IMR-90 (cell line): Measurements from ENCODE around the gene FAM83C. TPM values are rescaled to one million over a fixed set of nuclear protein-coding genes. Genes with fewer than 3 reads are reported as not detected.

ENCODE experiments used
- ATAC-seq: fragments of 200-7000 bp; cut with Tn5 transposase; 2 replicates; pipeline ENCODE4 v1.9.1; 2020; ENCODE audit warnings: low read depth, mild to moderate bottlenecking, moderate library complexity
- BruUV-seq: library from RNA; stranded (reverse); fragments of 400-500 nt; replicated peaks from 2 replicates; lab custom pipeline; 2021; lab: Mats Ljungman, UMichigan
- CTCF ChIA-PET: fragments of 300-600 bp; formaldehyde crosslinking; extraction: SDS; loops from one replicate; lab custom pipeline; 2021; ENCODE audit warnings: antibody characterized with exemption; lab: Yijun Ruan, JAX
- POLR2A ChIA-PET: fragments of 300-600 bp; sonication (Branson Sonifier 250); formaldehyde crosslinking; loops from one replicate; lab custom pipeline; 2022; ENCODE audit warnings: antibody characterized with exemption; ENCODE audit not compliant: unreplicated experiment; lab: Charles Lee
- DNase-seq: peaks from one replicate; pipeline ENCODE4 v3.0.0; 2013
- H2AFZ ChIP-seq: replicated peaks from 2 replicates; pipeline ENCODE3; 2013; ENCODE audit warnings: low read length, mild to moderate bottlenecking; ENCODE audit not compliant: poor library complexity
- H2AK5ac ChIP-seq: 2 replicates; pipeline ENCODE4 v1.6.1; 2013; ENCODE audit warnings: low read depth, low read length, inconsistent platforms
- H2AK9ac ChIP-seq: replicated peaks from 2 replicates; pipeline ENCODE3; 2013; ENCODE audit warnings: mild to moderate bottlenecking, low read depth, low read length, moderate library complexity; ENCODE audit not compliant: poor library complexity
- H2BK120ac ChIP-seq: 2 replicates; pipeline ENCODE4 v1.6.1; 2013; ENCODE audit warnings: low read depth, low read length, inconsistent platforms
- H2BK15ac ChIP-seq: 3 replicates; pipeline ENCODE4 v1.6.1; 2013; ENCODE audit warnings: low read depth, low read length, inconsistent platforms
- H2BK20ac ChIP-seq: 2 replicates; pipeline ENCODE4 v1.6.1; 2013; ENCODE audit warnings: low read depth, mild to moderate bottlenecking, inconsistent platforms, low read length, moderate library complexity
- H2BK5ac ChIP-seq: 2 replicates; pipeline ENCODE4 v1.6.1; 2013; ENCODE audit warnings: mild to moderate bottlenecking, low read depth, low read length, inconsistent platforms; ENCODE audit not compliant: poor library complexity, severe bottlenecking
- H3K14ac ChIP-seq: replicated peaks from 2 replicates; pipeline ENCODE4 v1.6.1; 2013; ENCODE audit warnings: low read depth, low read length, inconsistent platforms
- H3K18ac ChIP-seq: 2 replicates; pipeline ENCODE4 v1.6.1; 2013; ENCODE audit warnings: low read depth, low read length, control low read depth
- H3K23ac ChIP-seq: 2 replicates; pipeline ENCODE4 v1.6.1; 2013; ENCODE audit warnings: low read depth, low read length, inconsistent platforms
- H3K27ac ChIP-seq: 2 replicates; pipeline ENCODE4 v1.5.1; 2013; ENCODE audit warnings: mild to moderate bottlenecking, control low read depth, low read length; ENCODE audit not compliant: insufficient read depth
- H3K27me3 ChIP-seq: 2 replicates; pipeline ENCODE4 v1.6.1; 2013; ENCODE audit warnings: low read length; ENCODE audit not compliant: control insufficient read depth, insufficient read depth
- H3K36me3 ChIP-seq: 2 replicates; pipeline ENCODE4 v1.6.1; 2013; ENCODE audit warnings: low read length, mixed read lengths; ENCODE audit not compliant: control insufficient read depth, insufficient read depth
- H3K4ac ChIP-seq: 2 replicates; pipeline ENCODE4 v1.6.1; 2013; ENCODE audit warnings: low read depth, low read length, inconsistent platforms
- H3K4me1 ChIP-seq: 2 replicates; pipeline ENCODE4 v1.6.1; 2013; ENCODE audit warnings: low read length, mixed read lengths; ENCODE audit not compliant: control insufficient read depth, insufficient read depth
- H3K4me2 ChIP-seq: 2 replicates; pipeline ENCODE4 v1.6.1; 2013; ENCODE audit warnings: low read depth, mild to moderate bottlenecking, control low read depth, low read length, moderate library complexity
- H3K4me3 ChIP-seq: 2 replicates; pipeline ENCODE4 v1.5.1; 2013; ENCODE audit warnings: low read depth, mild to moderate bottlenecking, control low read depth, low read length, moderate library complexity; ENCODE audit not compliant: insufficient read depth
- H3K56ac ChIP-seq: 2 replicates; pipeline ENCODE4 v1.6.1; 2013; ENCODE audit warnings: low read length, inconsistent platforms; ENCODE audit not compliant: insufficient read depth; ENCODE audit errors: extremely low read depth
- H3K79me1 ChIP-seq, 2 experiments: 2 replicates each; pipeline ENCODE4 v1.6.1; 2013; ENCODE audit warnings: low read length in 2 of 2, inconsistent platforms in 1 of 2, low read depth in 1 of 2
- H3K9ac ChIP-seq: 2 replicates; pipeline ENCODE4 v1.6.1; 2013; ENCODE audit warnings: low read depth, low read length, control low read depth
- H3K9me1 ChIP-seq: 2 replicates; pipeline ENCODE4 v1.6.1; 2013; ENCODE audit warnings: low read length, inconsistent platforms; ENCODE audit not compliant: insufficient read depth
- H3K9me3 ChIP-seq: 2 replicates; pipeline ENCODE4 v1.6.1; 2013; ENCODE audit warnings: low read length; ENCODE audit not compliant: control insufficient read depth, insufficient read depth
- H4K20me1 ChIP-seq: 2 replicates; pipeline ENCODE4 v1.6.1; 2013; ENCODE audit warnings: low read length, inconsistent platforms; ENCODE audit not compliant: insufficient read depth
- H4K5ac ChIP-seq: 2 replicates; pipeline ENCODE4 v1.6.1; 2013; ENCODE audit warnings: mild to moderate bottlenecking, low read depth, low read length, control low read depth
- H4K8ac ChIP-seq, 2 experiments: 2 replicates each; pipeline ENCODE4 v1.6.1; 2013; ENCODE audit warnings: low read depth in 2 of 2, low read length in 2 of 2, control low read depth in 1 of 2, inconsistent platforms in 1 of 2
- H4K91ac ChIP-seq: 2 replicates; pipeline ENCODE4 v1.6.1; 2013; ENCODE audit warnings: low read depth, low read length, inconsistent platforms; ENCODE audit not compliant: insufficient read depth
- POLR2A ChIP-seq: IDR thresholded peaks from 2 replicates; pipeline ENCODE4 v1.6.1; 2012; ENCODE audit warnings: mild to moderate bottlenecking, low read depth, low read length
- RCOR1 ChIP-seq: IDR thresholded peaks from 2 replicates; pipeline ENCODE4 v1.6.1; 2012; ENCODE audit warnings: mild to moderate bottlenecking, low read length, improper control_type of control experiment; ENCODE audit not compliant: insufficient replicate concordance
- USF2 ChIP-seq: fragments of 150-350 bp; IDR thresholded peaks from 2 replicates; pipeline ENCODE4 v1.6.1; 2017; ENCODE audit warnings: mild to moderate bottlenecking, antibody characterized with exemption, low read length, low read depth
- WGBS, 2 experiments: methylation state at CpG; one replicate each; pipeline versions ENCODE4 v1.1.5 to v1.1.7; 2013; ENCODE audit warnings: missing lambda C conversion rate in 2 of 2; ENCODE audit not compliant: insufficient read length in 1 of 2; ENCODE audit errors: extremely low coverage in 2 of 2; 5-methylcytosine and 5-hydroxymethylcytosine counted together
- dilution Hi-C: fragments of 300-500 bp; cut with HindIII; formaldehyde crosslinking; loops from one replicate; pipeline ENCODE4 v1.14.3; 2018; ENCODE audit warnings: low sequenced_read_pairs; ENCODE audit not compliant: unreplicated experiment
- in situ Hi-C: fragments of 300-500 bp; cut with MboI; formaldehyde crosslinking; loops from 3 replicates; pipeline ENCODE4 v1.14.3; 2019; ENCODE audit warnings: low sequenced_read_pairs, inconsistent platforms, mixed read lengths
- intact Hi-C: fragments of 100-400 bp; cut with micrococcal nuclease; formaldehyde crosslinking; loops from 2 replicates; pipeline ENCODE4 v1.10.0; 2022
- polyA plus RNA-seq, 3 experiments: library from polyadenylated mRNA; depleted of rRNA; stranded (reverse); fragments of >200 nt; gene quantifications; 2 replicates each; pipeline ENCODE4 v1.2.3, GENCODE V29; 2012; ENCODE audit warnings: low replicate concordance in 1 of 3
- total RNA-seq: library from RNA; depleted of rRNA; stranded (reverse); fragments of >200 nt; gene quantifications from 2 replicates; pipeline ENCODE4 v1.2.3, GENCODE V29; 2012

Gene FAM83C
- total and polyA plus RNA-seq, 2 of the 4 experiments (the other 2 are of a cell fraction): 0.02 TPM; not detected in 1

- no peak for TF ChIP-seq POLR2A
- no peak for TF ChIP-seq RCOR1
Observed at GRCh38 chr20:35274172-35275092, 17.8 kb downstream of the FAM83C start (continued).

GRCh38 chr20:35273449-35274171 is 18.6 kb downstream of the FAM83C start:
- Histone ChIP-seq H2AFZ (no peak overlapping the region), H3K14ac (no peak overlapping the region), H3K4me3 (no peak overlapping the region), H2AK9ac (no peak overlapping the region), H3K9me1 (peaks cover 6% of the 10 kb centered on the region; the same call in 1 of the 2 replicates), H2BK5ac (no peak overlapping the region), H2BK20ac (no peak overlapping the region), H3K18ac (no peak overlapping the region), H2AK5ac (no peak overlapping the region), H4K5ac (no peak overlapping the region), H3K9ac (no peak overlapping the region), H2BK120ac (no peak overlapping the region), H3K9me3 (no peaks in the 10 kb centered on the region), H3K79me1 (peaks cover 24 to 53% of the 10 kb centered on the region in 2 experiments), H4K91ac (no peak overlapping the region), H3K23ac (no peak overlapping the region), H4K8ac (0 out of 4 replicates have a peak overlapping the region, but pooled peaks of 1 of the 2 experiments have one; percentile 31), H3K56ac (no peak overlapping the region), H3K4me2 (no peak overlapping the region), H4K20me1 (peaks cover 5% of the 10 kb centered on the region), H3K27ac (no peak overlapping the region), H3K4ac (no peak overlapping the region), H2BK15ac (no peak overlapping the region), H3K4me1 (peaks cover 6% of the 10 kb centered on the region), H3K27me3 (no peaks in the 10 kb centered on the region), H3K36me3 (peaks cover 41% of the 10 kb centered on the region)
- ATAC-seq: no peak
- CTCF ChIA-PET: interaction anchor here (0.6 kb wide), 1 partner anchor 127 kb away, joined by 8 read pairs; no protein-coding TSS in a partner anchor
- TF ChIP-seq POLR2A (0 out of 2 replicates have a peak, but pooled peaks have one; percentile 10), USF2 (no peak)
- dilution Hi-C loops: no loop called here
- intact Hi-C loops: loop anchor here (10.0 kb wide), 2 partner anchors 161 to 399 kb away; partner anchors contain the start of genes ACSS2, GDF5 and GGT7
- no TSS peak for BruUV-seq
- WGBS, 2 experiments: 93% methylated on average over 2 of the region's 13 CpGs; no CpG with 5 or more reads in 1 of the 2 experiments
- DNase-seq: no peak
- in situ Hi-C loops: loop anchor here (25.0 kb wide), 1 partner anchor 411 kb away; the partner anchor contains the start of gene GGT7
- POLR2A ChIA-PET: interaction anchor here (0.5 to 0.6 kb wide), 2 partner anchors 166 to 311 kb away, joined by 3 to 5 read pairs; no protein-coding TSS in a partner anchor
